Fibroblast of mammary gland (primary cell): ENCODE results near the gene NPHP4.

Source experiments
- DNase-seq: peaks from one replicate; pipeline ENCODE4 v3.0.0-alpha.2; 2010; ENCODE audit warnings: low read depth
- H3K4me3 ChIP-seq: 2 replicates; pipeline ENCODE4 v1.5.1; 2011; ENCODE audit warnings: low read depth, mild to moderate bottlenecking, low read length, moderate library complexity; ENCODE audit not compliant: control insufficient read depth
- TF ChIP-seq, protein P1 (sequence below): conservative IDR thresholded peaks from 2 replicates; pipeline ENCODE4 v1.5.1; 2011; ENCODE audit warnings: low read depth, low read length, inconsistent platforms; ENCODE audit not compliant: control insufficient read depth, insufficient read depth

Gene NPHP4

DNA sequence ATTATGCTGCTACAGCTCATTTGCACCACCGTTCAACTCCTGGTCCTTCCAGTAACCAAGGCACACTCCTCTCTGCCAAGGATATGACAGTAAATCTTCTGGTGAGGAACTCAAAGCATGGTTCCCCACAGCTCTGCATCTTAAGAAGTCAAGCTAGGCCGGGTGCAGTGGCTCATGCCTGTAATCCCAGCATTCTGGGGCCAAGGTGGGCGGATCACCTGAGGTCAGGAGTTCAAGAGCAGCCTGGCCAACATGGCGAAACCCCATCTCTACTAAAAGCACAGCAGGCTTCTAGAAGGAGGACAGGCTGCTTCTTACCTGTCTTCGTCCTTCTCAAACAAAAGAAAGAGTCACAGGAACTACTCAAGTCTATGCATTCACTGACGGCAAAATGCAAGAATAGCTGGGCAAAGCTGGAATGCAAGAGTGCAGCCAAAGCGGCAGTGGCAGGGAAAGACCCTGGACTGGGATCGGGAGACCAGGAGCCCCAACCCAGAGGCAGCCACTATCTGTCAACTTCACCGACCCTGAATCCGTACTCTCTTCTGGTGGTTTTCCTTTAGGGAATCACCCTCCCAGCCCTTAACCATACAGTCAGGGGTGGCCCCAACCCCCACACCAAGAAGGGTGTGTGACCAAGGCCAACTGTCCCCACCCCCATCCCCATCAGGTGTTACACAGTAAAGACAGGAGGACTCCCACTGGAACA lies 75.5 kb downstream of the NPHP4 start:
- DNase-seq = no peak
- no peak overlapping the region for H3K4me3 ChIP-seq
- TF ChIP-seq, protein P1, sequence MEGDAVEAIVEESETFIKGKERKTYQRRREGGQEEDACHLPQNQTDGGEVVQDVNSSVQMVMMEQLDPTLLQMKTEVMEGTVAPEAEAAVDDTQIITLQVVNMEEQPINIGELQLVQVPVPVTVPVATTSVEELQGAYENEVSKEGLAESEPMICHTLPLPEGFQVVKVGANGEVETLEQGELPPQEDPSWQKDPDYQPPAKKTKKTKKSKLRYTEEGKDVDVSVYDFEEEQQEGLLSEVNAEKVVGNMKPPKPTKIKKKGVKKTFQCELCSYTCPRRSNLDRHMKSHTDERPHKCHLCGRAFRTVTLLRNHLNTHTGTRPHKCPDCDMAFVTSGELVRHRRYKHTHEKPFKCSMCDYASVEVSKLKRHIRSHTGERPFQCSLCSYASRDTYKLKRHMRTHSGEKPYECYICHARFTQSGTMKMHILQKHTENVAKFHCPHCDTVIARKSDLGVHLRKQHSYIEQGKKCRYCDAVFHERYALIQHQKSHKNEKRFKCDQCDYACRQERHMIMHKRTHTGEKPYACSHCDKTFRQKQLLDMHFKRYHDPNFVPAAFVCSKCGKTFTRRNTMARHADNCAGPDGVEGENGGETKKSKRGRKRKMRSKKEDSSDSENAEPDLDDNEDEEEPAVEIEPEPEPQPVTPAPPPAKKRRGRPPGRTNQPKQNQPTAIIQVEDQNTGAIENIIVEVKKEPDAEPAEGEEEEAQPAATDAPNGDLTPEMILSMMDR = no peak

DNA sequence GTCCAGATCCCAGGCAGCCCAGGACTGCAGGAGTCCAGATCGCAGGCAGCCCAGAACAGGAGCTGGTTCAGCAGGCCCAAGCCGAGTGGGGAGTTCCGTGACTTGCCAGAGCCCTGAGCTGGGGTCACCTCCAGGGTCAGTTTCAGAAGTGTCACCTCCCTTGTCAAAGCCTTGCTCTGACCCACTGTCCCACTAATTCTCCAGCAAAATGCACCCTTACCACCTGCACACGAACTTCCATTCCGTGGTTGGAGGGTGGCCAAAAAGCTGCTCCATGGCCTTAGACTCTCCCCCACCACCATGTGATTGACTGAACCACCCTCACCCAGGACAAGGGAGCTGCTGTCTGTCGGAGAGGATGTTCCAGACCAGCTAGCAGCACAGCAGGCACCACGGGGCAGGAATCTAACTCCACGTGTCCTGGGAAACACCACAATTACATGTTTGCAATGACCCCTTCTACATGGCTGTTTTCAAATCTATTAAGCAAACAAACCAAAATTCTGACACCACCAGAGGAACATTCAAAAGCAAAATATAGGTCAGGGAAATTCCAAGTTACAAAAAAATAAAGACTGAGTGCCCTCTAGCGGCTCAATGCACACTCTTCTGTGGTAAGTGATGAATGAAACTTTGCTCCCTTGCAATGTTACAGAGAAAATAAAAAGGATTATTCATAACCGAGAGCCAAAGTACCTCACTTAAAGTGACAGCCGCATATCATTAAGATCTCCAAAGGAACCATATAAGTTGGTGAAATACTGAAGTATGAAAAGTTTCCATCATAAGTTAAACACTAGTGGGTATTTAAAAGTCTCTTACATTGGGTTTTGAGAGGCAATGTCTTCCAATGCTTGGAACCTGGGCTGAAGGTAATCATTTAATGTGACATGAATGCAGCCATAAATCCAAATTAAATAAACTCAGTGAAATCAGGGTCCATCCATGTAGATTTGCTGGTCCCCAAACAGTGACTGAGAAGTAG lies 76.3 kb downstream of the NPHP4 start:
- peak; percentile 57 for DNase-seq
- TF ChIP-seq, protein P1 = peak; percentile 72
- H3K4me3 ChIP-seq = no peak overlapping the region

DNA sequence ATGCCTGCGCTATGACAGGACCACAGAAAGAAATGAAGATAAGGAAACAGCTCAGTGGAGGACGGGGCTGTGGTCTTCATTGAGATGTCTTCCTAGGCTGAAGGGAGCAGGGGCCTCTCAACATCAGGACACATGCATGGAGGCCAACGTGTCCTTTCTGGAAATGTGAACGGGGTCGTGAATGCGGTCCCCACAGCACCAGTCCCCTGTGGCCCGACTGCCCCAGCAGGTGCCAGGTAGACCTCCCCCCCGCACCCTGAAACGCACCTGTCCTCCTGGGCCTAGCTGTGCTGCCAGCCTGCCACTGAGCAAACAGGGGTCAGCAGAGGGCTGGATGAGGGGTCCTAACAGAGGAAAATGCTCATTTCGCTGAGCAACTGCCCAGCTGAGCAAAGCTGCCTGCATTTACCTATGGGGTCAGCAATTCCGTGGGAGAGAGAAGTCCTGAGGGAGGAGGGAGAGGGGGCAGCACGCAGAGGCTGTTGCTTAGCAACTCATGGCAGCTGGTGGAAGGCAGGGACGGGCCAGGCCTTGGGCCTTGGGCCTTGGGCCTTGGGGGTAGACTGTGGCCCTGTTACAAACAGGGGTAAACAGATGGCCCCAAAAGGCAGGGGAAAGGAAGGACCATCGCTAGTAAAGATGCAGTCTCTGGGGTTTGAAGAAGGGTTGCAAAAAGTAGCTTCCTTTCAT lies 77.4 kb downstream of the NPHP4 start:
- TF ChIP-seq, protein P1 = no peak
- DNase-seq = no peak
- no peak overlapping the region for H3K4me3 ChIP-seq

DNA sequence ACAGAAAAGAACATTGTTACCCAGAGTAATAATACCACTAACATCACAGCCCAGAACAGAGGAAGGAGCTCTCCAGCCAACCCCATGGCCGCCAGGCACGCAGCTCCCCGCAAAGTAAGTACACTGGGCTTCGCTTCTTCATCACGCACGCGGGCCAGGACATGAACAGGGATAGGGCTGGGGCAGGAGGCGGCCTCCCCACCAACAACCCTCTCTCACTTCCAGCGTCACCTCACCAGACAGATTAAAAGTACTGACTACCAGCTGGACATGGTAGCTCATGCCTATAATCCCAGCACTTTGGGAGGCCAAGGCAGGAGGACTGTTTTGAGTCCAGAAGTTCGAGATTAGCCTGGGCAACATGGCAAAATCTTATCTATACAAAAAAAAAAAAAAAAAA lies 78.3 kb downstream of the NPHP4 start:
- no peak for DNase-seq
- no peak overlapping the region for H3K4me3 ChIP-seq
- TF ChIP-seq, protein P1 = no peak

DNA sequence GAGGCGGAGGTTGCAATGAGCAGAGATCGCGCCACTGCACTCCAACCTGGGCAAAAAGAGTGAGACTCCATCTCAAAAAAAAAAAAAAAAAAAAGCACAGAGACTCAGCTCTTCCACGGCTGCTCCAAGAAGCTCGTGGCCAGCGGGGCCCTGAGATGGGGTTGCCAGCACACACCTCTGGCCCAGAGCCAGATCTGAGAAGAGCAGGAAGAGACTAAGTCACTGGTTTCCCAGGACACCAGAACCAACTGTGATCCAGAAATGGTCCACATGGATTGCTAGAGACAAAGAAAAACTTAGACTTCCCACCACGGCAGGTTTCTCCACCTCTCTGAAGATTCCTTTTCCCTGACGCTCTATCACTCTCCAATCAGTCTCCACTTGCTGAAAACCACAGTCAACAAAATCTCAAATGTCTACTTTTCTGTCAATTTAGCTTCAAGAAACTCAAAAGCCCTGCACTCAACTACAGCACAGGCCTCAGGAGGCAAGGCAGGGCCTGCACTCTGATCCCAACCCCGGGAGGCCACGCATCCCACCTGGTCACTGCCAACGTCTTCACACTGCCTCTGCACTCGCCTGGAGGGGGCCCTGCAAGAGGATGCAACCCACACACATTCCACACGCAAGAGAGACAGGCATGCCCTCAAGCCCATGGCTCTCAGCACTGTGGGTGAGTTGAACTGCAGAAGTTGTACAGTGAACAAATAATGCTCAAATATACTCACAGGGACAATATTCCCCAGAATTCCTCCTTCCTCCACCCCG lies 79.0 kb downstream of the NPHP4 start:
- H3K4me3 ChIP-seq = no peak overlapping the region
- TF ChIP-seq, protein P1 = no peak
- DNase-seq = no peak

DNA sequence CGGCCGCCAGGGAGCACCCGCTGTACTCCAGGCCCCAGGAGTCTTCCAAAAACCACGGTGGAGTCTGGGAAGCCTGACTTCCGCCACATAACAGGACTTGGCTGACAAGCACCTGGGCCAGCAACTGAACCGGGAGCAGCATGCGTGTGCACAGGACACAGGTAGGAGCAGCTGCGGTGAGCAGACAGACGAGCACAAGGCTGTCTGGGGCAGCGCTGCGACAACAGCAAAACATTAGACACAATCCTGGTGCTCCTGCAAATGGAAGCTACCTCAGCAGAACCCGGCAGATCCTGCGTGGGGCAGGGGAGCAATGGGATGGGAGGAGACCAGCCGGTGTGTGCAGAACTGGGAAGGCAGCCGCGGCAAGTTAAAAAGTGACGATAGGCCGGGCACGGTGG lies 80.4 kb downstream of the NPHP4 start:
- DNase-seq = no peak
- TF ChIP-seq, protein P1 = no peak
- H3K4me3 ChIP-seq = no peak overlapping the region
